H1 (cell line): ENCODE data around the gene PCDHB10. TPM values are rescaled to one million over a fixed set of nuclear protein-coding genes. Genes with fewer than 3 reads are reported as not detected.

Experiments
- CBX5 ChIP-seq: fragments of 300-800, 300-1000 bp; sonication (generic); IDR thresholded peaks from 2 replicates; pipeline ENCODE4 v1.7.1; 2016; ENCODE audit warnings: antibody characterized with exemption, low read length, low read depth
- polyA plus RNA-seq, 7 experiments: library from polyadenylated mRNA; depleted of rRNA in 3 of 7; stranded (reverse) in 5 of 7; unstranded in 2 of 7; fragments of >200 nt in 5 of 7; fragments of 200-250 nt in 2 of 7; gene quantifications; 1 replicate in 5 of 7; 2 replicates in 1 of 7; 4 replicates in 1 of 7; pipeline versions ENCODE4 v1.2.1 to v1.2.3, GENCODE V29; 2011 to 2013; ENCODE audit warnings: missing spikeins in 2 of 7, mixed read lengths in 2 of 7
- total RNA-seq: library from RNA; stranded (reverse); fragmentation: NEBNext Ultra II Directional; extraction: Animal tissue kit (Norgen Biotek cat#: 25700); gene quantifications from 2 replicates; pipeline ENCODE4 v1.2.1, GENCODE V29; 2021

PCDHB10 gene
- total and polyA plus RNA-seq, 2 of the 8 experiments (the other 6 are each of a cell fraction or from before 2014, with no cell fraction given), result 1.3 to 1.8 TPM

- TF ChIP-seq CBX5, result no peak
Observed at GRCh38 chr5:141192110-141192725, at the start of gene PCDHB10 (continued).
